Activated T-cell treated with anti-CD3 and anti-CD28 coated beads, Interleukin-2, amount 50 U/mL, for 4 hours (primary cell): ENCODE results near the gene ACBD5. TPM values are rescaled to one million over a fixed set of nuclear protein-coding genes. Genes with fewer than 3 reads are reported as not detected.
A peak's percentile ranks its signal among the peaks of the same experiment; 100 is the strongest.
"Not testable (repeated sequence)": the region's sequence is repeated elsewhere in the genome, so short reads cannot be mapped to it uniquely, and the experiment has no call there.

ENCODE experiments used
- ATAC-seq, 2 donors: fragments of 200-7000 bp; cut with Tn5 transposase; one replicate each; pipeline ENCODE4 v1.10.0; 2021
- DNase-seq: peaks from one replicate; pipeline ENCODE4 v3.0.0-alpha.2; 2020
- H3K27me3 Mint-ChIP-seq: one replicate; pipeline ENCODE4 v1.8.0; 2021; ENCODE audit warnings: low read depth, mixed read lengths
- H3K36me3 Mint-ChIP-seq: one replicate; pipeline ENCODE4 v1.8.0; 2022; ENCODE audit warnings: mixed read lengths; ENCODE audit not compliant: insufficient read depth
- H3K4me1 Mint-ChIP-seq: one replicate; pipeline ENCODE4 v1.8.0; 2021; ENCODE audit warnings: low read depth, mixed read lengths
- H3K4me3 Mint-ChIP-seq: one replicate; pipeline ENCODE4 v1.8.0; 2021; ENCODE audit warnings: mild to moderate bottlenecking, moderate library complexity, mixed read lengths
- H3K9me3 Mint-ChIP-seq: one replicate; pipeline ENCODE4 v1.8.0; 2021; ENCODE audit warnings: mixed read lengths
- total RNA-seq, 3 donors: library from RNA; stranded (reverse); gene quantifications; one replicate each; pipeline ENCODE4 v1.2.1, GENCODE V29; 2021

The ACBD5 gene
- total RNA-seq, 3 donors from 2014 or later = 14.5 to 19.1 (median 16.3) TPM

- DNase-seq (no peak), ATAC-seq (no peak)
- Mint-ChIP-seq H3K36me3 (no peaks in the 10 kb centered on the region), H3K4me1 (peaks cover 12% of the 10 kb centered on the region), H3K9me3 (no peaks in the 10 kb centered on the region), H3K27me3 (no peaks in the 10 kb centered on the region), H3K4me3 (no peak overlapping the region)
These were observed 6.4 kb upstream of the ACBD5 start for GRCh38 chr10:27247006-27247405.

- no peak for DNase-seq
- Mint-ChIP-seq H3K36me3 (no peaks in the 10 kb centered on the region), H3K4me1 (peaks cover 17% of the 10 kb centered on the region), H3K27me3 (no peaks in the 10 kb centered on the region), H3K9me3 (no peaks in the 10 kb centered on the region), H3K4me3 (no peak overlapping the region)
- ATAC-seq = no peak
These were observed 5.2 kb upstream of the ACBD5 start for GRCh38 chr10:27245836-27246235.

- H3K4me3 Mint-ChIP-seq = no peak overlapping the region
- H3K36me3 Mint-ChIP-seq = no peaks in the 10 kb centered on the region
- H3K9me3 Mint-ChIP-seq = no peaks in the 10 kb centered on the region
- DNase-seq (no peak), ATAC-seq (no peak)
- no peaks in the 10 kb centered on the region for H3K27me3 Mint-ChIP-seq
- peaks cover 18% of the 10 kb centered on the region for H3K4me1 Mint-ChIP-seq
These were observed 4.4 kb upstream of the ACBD5 start for GRCh38 chr10:27244976-27245375.

GRCh38 chr10:27242951-27243551, 2.5 kb upstream of the ACBD5 start:
- ATAC-seq = peak; percentile 33 to 40
- Mint-ChIP-seq H3K9me3 (no peaks in the 10 kb centered on the region), H3K4me1 (peaks cover 28% of the 10 kb centered on the region), H3K27me3 (no peaks in the 10 kb centered on the region), H3K4me3 (peak overlapping the region; percentile 92), H3K36me3 (no peaks in the 10 kb centered on the region)
- peak; percentile 55 for DNase-seq

- DNase-seq (no peak), ATAC-seq (no peak)
- H3K9me3 Mint-ChIP-seq = no peaks in the 10 kb centered on the region
- no peaks in the 10 kb centered on the region for H3K36me3 Mint-ChIP-seq
- no peaks in the 10 kb centered on the region for H3K27me3 Mint-ChIP-seq
- H3K4me1 Mint-ChIP-seq = peaks cover 29% of the 10 kb centered on the region
- peak overlapping the region; percentile 92 for H3K4me3 Mint-ChIP-seq
These were observed 1.9 kb upstream of the ACBD5 start for GRCh38 chr10:27242473-27242950.

- no peaks in the 10 kb centered on the region for H3K27me3 Mint-ChIP-seq
- peak overlapping the region; percentile 92 for H3K4me3 Mint-ChIP-seq
- peaks cover 29% of the 10 kb centered on the region for H3K4me1 Mint-ChIP-seq
- peak; percentile 71 to 74 for ATAC-seq
- no peaks in the 10 kb centered on the region for H3K9me3 Mint-ChIP-seq
- DNase-seq = peak; percentile 80
- H3K36me3 Mint-ChIP-seq = no peaks in the 10 kb centered on the region
These were observed 1.3 kb upstream of the ACBD5 start for GRCh38 chr10:27241652-27242472.

GRCh38 chr10:27241010-27241651, 534 bp upstream of the ACBD5 start:
- Mint-ChIP-seq H3K4me3 (peak overlapping the region; percentile 92), H3K9me3 (no peaks in the 10 kb centered on the region), H3K4me1 (peaks cover 29% of the 10 kb centered on the region), H3K27me3 (no peaks in the 10 kb centered on the region), H3K36me3 (no peaks in the 10 kb centered on the region)
- DNase-seq = peak; percentile 12
- ATAC-seq = peak; percentile 9 to 23

GRCh38 chr10:27237531-27237930, 3.1 kb downstream of the ACBD5 start:
- not testable (repeated sequence) for ATAC-seq, H3K36me3 Mint-ChIP-seq, H3K9me3 Mint-ChIP-seq, H3K4me3 Mint-ChIP-seq, H3K27me3 Mint-ChIP-seq, DNase-seq
- peaks cover 16% of the 10 kb centered on the region for H3K4me1 Mint-ChIP-seq

GRCh38 chr10:27236589-27237128, 3.9 kb downstream of the ACBD5 start:
- ATAC-seq = not testable (repeated sequence)

GRCh38 chr10:27235706-27236105, 4.9 kb downstream of the ACBD5 start:
- no peak for ATAC-seq

More at GRCh38 chr10:27236589-27237128, 3.9 kb downstream of the ACBD5 start:
- DNase-seq, H3K4me3 Mint-ChIP-seq, H3K9me3 Mint-ChIP-seq, H3K27me3 Mint-ChIP-seq, H3K36me3 Mint-ChIP-seq: not testable (repeated sequence)
- peaks cover 16% of the 10 kb centered on the region for H3K4me1 Mint-ChIP-seq

GRCh38 chr10:27230022-27230421, 10.6 kb downstream of the ACBD5 start:
- Mint-ChIP-seq H3K27me3 (no peaks in the 10 kb centered on the region), H3K4me3 (no peak overlapping the region), H3K9me3 (no peaks in the 10 kb centered on the region), H3K36me3 (peaks cover 12% of the 10 kb centered on the region), H3K4me1 (peaks cover 12% of the 10 kb centered on the region)
- ATAC-seq (no peak), DNase-seq (no peak)

More at GRCh38 chr10:27235706-27236105, 4.9 kb downstream of the ACBD5 start:
- H3K4me3 Mint-ChIP-seq = no peak overlapping the region
- no peak for DNase-seq
- peaks cover 8% of the 10 kb centered on the region for H3K36me3 Mint-ChIP-seq
- H3K9me3 Mint-ChIP-seq = no peaks in the 10 kb centered on the region
- H3K4me1 Mint-ChIP-seq = peaks cover 12% of the 10 kb centered on the region
- H3K27me3 Mint-ChIP-seq = no peaks in the 10 kb centered on the region

- Mint-ChIP-seq H3K27me3 (no peaks in the 10 kb centered on the region), H3K4me3 (no peak overlapping the region), H3K9me3 (no peaks in the 10 kb centered on the region), H3K4me1 (peaks cover 16% of the 10 kb centered on the region), H3K36me3 (peaks cover 9% of the 10 kb centered on the region)
- DNase-seq (no peak), ATAC-seq (peak in 1 of 2 donors; percentile 65)
These were observed 14.8 kb downstream of the ACBD5 start for GRCh38 chr10:27225642-27226257.

GRCh38 chr10:27225011-27225590, 15.5 kb downstream of the ACBD5 start:
- H3K36me3 Mint-ChIP-seq = peaks cover 5% of the 10 kb centered on the region
- H3K9me3 Mint-ChIP-seq = no peaks in the 10 kb centered on the region
- no peaks in the 10 kb centered on the region for H3K27me3 Mint-ChIP-seq
- DNase-seq = no peak
- H3K4me3 Mint-ChIP-seq = peak overlapping the region; percentile 24
- H3K4me1 Mint-ChIP-seq = peaks cover 16% of the 10 kb centered on the region
- ATAC-seq = peak in 1 of 2 donors; percentile 41
